ENCODE results near the gene ADAD2. TPM values are rescaled to one million over a fixed set of nuclear protein-coding genes. Genes with fewer than 3 reads are reported as not detected.

Gene ADAD2
- total and polyA plus RNA-seq, 4 donors = 0.14 to 0.44 (median 0.33) TPM; not detected in 1

DNA sequence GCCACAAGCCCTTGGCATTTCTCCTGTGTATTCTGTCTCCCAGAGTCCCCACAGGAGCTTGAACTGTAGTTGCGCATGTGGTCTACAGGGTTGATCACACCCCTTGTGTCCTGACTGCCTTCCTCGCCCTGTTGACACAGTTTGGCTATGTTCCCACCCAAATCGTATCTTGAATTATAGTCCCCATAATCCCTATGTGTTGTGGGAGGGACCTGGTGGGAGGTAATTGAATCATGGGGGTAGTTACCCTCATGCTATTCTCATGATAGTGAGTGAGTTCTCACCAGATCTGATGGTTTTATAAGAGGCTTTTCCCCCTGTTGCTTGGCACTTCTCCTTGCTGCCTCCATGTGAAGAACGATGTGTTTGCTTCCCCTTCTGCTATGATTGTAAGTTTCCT is 21.2 kb downstream of the ADAD2 start (continued):
- TF ChIP-seq HNF4G (IDR thresholded peaks at IDR 0.05) (no peak), SP1 (IDR thresholded peaks at IDR 0.05) (no peak), RXRA (IDR thresholded peaks at IDR 0.05) (no peak)

DNA sequence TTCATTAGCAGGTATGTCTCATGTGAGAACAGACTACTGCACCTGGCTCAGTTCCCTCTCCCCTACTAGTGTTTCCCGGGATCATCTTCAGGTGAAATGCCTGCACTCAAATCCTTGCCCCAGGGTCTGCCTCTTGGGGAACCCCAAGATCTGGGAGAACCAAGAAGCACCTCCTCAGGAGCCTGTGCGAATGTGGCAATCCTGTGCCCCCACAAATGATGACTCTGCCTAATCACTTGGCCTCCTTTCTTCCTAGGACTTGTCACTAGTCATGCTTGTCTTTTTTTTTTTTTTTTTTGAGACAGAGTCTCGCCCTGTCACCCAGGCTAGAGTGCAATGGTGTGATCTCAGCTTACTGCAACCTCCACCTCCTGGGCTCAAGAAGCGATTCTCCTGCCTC is 21.7 kb downstream of the ADAD2 start:
- Histone ChIP-seq H3K9me3 (ENCODE audit: control insufficient read depth in 4 of 4, low read length in 3 of 4) (no peaks in the 10 kb centered on the region), H3K36me3 (ENCODE audit: control insufficient read depth in 4 of 4, insufficient read depth in 3 of 4, low read depth in 1 of 4, low read length in 3 of 4) (no peaks in the 10 kb centered on the region), H3K4me1 (ENCODE audit: control insufficient read depth in 4 of 4, insufficient read depth in 4 of 4, low read length in 3 of 4) (no peaks in the 10 kb centered on the region), H3K9ac (ENCODE audit: low read depth in 1 of 2, low read length in 2 of 2) (no peak overlapping the region), H3K27me3 (ENCODE audit: control insufficient read depth in 4 of 4, insufficient read depth in 4 of 4, low read length in 3 of 4) (no peaks in the 10 kb centered on the region), H3K27ac (ENCODE audit: low read depth in 1 of 2, low read length in 2 of 2) (no peak overlapping the region), H3K4me3 (ENCODE audit: low read depth in 1 of 3, low read length in 3 of 3) (no peak overlapping the region)
- 88% methylated on average over 4 of the region's 4 CpGs for WGBS
- DNase-seq (ENCODE audit: low spot score) = no peak
- TF ChIP-seq YY1 (IDR thresholded peaks at IDR 0.05) = no peak
- TF ChIP-seq TAF1 (conservative IDR thresholded peaks at IDR 0.05) = no peak
- no peak for TF ChIP-seq FOXA2 (IDR thresholded peaks at IDR 0.05)
- TF ChIP-seq, protein P1, sequence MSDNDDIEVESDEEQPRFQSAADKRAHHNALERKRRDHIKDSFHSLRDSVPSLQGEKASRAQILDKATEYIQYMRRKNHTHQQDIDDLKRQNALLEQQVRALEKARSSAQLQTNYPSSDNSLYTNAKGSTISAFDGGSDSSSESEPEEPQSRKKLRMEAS (IDR thresholded peaks at IDR 0.05) = no peak
- TF ChIP-seq, protein P2, sequence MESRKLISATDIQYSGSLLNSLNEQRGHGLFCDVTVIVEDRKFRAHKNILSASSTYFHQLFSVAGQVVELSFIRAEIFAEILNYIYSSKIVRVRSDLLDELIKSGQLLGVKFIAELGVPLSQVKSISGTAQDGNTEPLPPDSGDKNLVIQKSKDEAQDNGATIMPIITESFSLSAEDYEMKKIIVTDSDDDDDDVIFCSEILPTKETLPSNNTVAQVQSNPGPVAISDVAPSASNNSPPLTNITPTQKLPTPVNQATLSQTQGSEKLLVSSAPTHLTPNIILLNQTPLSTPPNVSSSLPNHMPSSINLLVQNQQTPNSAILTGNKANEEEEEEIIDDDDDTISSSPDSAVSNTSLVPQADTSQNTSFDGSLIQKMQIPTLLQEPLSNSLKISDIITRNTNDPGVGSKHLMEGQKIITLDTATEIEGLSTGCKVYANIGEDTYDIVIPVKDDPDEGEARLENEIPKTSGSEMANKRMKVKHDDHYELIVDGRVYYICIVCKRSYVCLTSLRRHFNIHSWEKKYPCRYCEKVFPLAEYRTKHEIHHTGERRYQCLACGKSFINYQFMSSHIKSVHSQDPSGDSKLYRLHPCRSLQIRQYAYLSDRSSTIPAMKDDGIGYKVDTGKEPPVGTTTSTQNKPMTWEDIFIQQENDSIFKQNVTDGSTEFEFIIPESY (IDR thresholded peaks at IDR 0.05) = no peak

DNA sequence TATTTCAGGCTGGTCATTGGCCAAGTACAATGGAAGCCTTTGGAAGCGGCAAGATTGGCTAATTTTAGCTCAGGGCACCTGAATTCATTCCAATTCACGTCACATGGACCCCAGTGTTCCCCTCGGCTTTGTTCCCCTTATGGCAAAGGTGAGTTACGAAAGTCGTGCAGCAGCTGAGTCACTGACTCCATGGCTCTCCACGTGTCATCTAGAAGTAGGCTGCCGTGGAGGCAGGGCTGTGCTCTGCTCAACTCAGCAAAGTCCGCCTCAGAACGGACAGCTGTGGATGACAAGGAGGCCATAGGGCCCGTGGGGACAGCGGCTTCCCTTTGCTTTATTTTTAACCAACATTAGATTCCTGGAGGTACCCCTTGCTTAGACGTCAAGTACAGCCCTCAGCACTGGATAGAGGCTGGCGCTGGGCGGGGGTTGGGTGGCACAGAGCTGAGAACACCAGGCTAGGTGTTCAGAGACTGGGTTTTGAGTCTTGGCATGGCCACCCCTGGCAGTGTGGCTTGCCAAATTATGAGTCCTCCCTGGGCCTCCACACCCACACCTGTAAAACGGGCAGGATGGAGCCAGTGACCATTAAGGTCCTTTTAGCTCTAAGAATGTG is 23.6 kb downstream of the ADAD2 start:
- Histone ChIP-seq H3K4me1 (ENCODE audit: control insufficient read depth in 4 of 4, insufficient read depth in 4 of 4, low read length in 3 of 4) (no peaks in the 10 kb centered on the region), H3K9me3 (ENCODE audit: control insufficient read depth in 4 of 4, low read length in 3 of 4) (no peaks in the 10 kb centered on the region), H3K27ac (ENCODE audit: low read depth in 1 of 2, low read length in 2 of 2) (no peak overlapping the region), H3K36me3 (ENCODE audit: control insufficient read depth in 4 of 4, insufficient read depth in 3 of 4, low read depth in 1 of 4, low read length in 3 of 4) (no peaks in the 10 kb centered on the region), H3K9ac (ENCODE audit: low read depth in 1 of 2, low read length in 2 of 2) (no peak overlapping the region), H3K4me3 (ENCODE audit: low read depth in 1 of 3, low read length in 3 of 3) (no peak overlapping the region), H3K27me3 (ENCODE audit: control insufficient read depth in 4 of 4, insufficient read depth in 4 of 4, low read length in 3 of 4) (peaks cover 0 to 2% (median 0%) of the 10 kb centered on the region in 4 donors)
- DNase-seq (ENCODE audit: low spot score) = no peak
- TF ChIP-seq TAF1 (conservative IDR thresholded peaks at IDR 0.05) = no peak
- TF ChIP-seq FOXA2 (IDR thresholded peaks at IDR 0.05) = no peak
- TF ChIP-seq RAD21 (IDR thresholded peaks at IDR 0.05) = no peak
- TF ChIP-seq, protein P3, sequence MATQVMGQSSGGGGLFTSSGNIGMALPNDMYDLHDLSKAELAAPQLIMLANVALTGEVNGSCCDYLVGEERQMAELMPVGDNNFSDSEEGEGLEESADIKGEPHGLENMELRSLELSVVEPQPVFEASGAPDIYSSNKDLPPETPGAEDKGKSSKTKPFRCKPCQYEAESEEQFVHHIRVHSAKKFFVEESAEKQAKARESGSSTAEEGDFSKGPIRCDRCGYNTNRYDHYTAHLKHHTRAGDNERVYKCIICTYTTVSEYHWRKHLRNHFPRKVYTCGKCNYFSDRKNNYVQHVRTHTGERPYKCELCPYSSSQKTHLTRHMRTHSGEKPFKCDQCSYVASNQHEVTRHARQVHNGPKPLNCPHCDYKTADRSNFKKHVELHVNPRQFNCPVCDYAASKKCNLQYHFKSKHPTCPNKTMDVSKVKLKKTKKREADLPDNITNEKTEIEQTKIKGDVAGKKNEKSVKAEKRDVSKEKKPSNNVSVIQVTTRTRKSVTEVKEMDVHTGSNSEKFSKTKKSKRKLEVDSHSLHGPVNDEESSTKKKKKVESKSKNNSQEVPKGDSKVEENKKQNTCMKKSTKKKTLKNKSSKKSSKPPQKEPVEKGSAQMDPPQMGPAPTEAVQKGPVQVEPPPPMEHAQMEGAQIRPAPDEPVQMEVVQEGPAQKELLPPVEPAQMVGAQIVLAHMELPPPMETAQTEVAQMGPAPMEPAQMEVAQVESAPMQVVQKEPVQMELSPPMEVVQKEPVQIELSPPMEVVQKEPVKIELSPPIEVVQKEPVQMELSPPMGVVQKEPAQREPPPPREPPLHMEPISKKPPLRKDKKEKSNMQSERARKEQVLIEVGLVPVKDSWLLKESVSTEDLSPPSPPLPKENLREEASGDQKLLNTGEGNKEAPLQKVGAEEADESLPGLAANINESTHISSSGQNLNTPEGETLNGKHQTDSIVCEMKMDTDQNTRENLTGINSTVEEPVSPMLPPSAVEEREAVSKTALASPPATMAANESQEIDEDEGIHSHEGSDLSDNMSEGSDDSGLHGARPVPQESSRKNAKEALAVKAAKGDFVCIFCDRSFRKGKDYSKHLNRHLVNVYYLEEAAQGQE (IDR thresholded peaks at IDR 0.05) = no peak
- TF ChIP-seq YY1 (IDR thresholded peaks at IDR 0.05) = no peak
- TF ChIP-seq, protein P1 (IDR thresholded peaks at IDR 0.05) = no peak
- no peak for TF ChIP-seq HNF4G (IDR thresholded peaks at IDR 0.05)
- TF ChIP-seq, protein P4, sequence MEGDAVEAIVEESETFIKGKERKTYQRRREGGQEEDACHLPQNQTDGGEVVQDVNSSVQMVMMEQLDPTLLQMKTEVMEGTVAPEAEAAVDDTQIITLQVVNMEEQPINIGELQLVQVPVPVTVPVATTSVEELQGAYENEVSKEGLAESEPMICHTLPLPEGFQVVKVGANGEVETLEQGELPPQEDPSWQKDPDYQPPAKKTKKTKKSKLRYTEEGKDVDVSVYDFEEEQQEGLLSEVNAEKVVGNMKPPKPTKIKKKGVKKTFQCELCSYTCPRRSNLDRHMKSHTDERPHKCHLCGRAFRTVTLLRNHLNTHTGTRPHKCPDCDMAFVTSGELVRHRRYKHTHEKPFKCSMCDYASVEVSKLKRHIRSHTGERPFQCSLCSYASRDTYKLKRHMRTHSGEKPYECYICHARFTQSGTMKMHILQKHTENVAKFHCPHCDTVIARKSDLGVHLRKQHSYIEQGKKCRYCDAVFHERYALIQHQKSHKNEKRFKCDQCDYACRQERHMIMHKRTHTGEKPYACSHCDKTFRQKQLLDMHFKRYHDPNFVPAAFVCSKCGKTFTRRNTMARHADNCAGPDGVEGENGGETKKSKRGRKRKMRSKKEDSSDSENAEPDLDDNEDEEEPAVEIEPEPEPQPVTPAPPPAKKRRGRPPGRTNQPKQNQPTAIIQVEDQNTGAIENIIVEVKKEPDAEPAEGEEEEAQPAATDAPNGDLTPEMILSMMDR (IDR thresholded peaks at IDR 0.05; ENCODE audit: low read depth, low read length, missing input control) = no peak
- no peak for TF ChIP-seq SP1 (IDR thresholded peaks at IDR 0.05)
- TF ChIP-seq RXRA (IDR thresholded peaks at IDR 0.05) = no peak
- TF ChIP-seq FOXA1 (IDR thresholded peaks at IDR 0.05) = no peak
- TF ChIP-seq NR2F2 (IDR thresholded peaks at IDR 0.05) = no peak
- TF ChIP-seq HNF4A (conservative IDR thresholded peaks at IDR 0.05) = no peak
- TF ChIP-seq JUND (IDR thresholded peaks at IDR 0.05) = no peak
- TF ChIP-seq, protein P2 (IDR thresholded peaks at IDR 0.05) = no peak
- no peak for TF ChIP-seq EGR1 (IDR thresholded peaks at IDR 0.05; ENCODE audit: low read depth in 2 of 2)
- 85% methylated on average over 15 of the region's 15 CpGs for WGBS

All from liver (tissue), 9 donors.